Measurements from ENCODE around the gene HNRNPA3.
A peak's percentile ranks its signal among the peaks of the same experiment; 100 is the strongest.
"Not testable (repeated sequence)": the region's sequence is repeated elsewhere in the genome, so short reads cannot be mapped to it uniquely, and the experiment has no call there.

HNRNPA3 gene

GRCh38 chr2:177180269-177181000 lies 32.2 kb upstream of the HNRNPA3 start:
- H3K4me3 ChIP-seq (ENCODE audit: control insufficient read depth, low read depth, low read length), result no peak overlapping the region
- DNase-seq (ENCODE audit: low read depth), result no peak
- TF ChIP-seq CTCF (conservative IDR thresholded peaks at IDR 0.05; ENCODE audit: control insufficient read depth, insufficient read depth, low read depth, low read length), result no peak

- DNase-seq (ENCODE audit: low read depth), result no peak
- no peak overlapping the region for H3K4me3 ChIP-seq (ENCODE audit: control insufficient read depth, low read depth, low read length)
- TF ChIP-seq CTCF (conservative IDR thresholded peaks at IDR 0.05; ENCODE audit: control insufficient read depth, insufficient read depth, low read depth, low read length), result no peak
Observed at GRCh38 chr2:177183860-177184259, 28.7 kb upstream of the HNRNPA3 start.

- no peak overlapping the region for H3K4me3 ChIP-seq (ENCODE audit: control insufficient read depth, low read depth, low read length)
- DNase-seq (ENCODE audit: low read depth), result no peak
- no peak for TF ChIP-seq CTCF (conservative IDR thresholded peaks at IDR 0.05; ENCODE audit: control insufficient read depth, insufficient read depth, low read depth, low read length)
Observed at GRCh38 chr2:177184606-177185005, 28.0 kb upstream of the HNRNPA3 start.

- not testable (repeated sequence) for DNase-seq (ENCODE audit: low read depth)
Observed at GRCh38 chr2:177186038-177186437, 26.6 kb upstream of the HNRNPA3 start.

GRCh38 chr2:177187631-177188312 lies 24.8 kb upstream of the HNRNPA3 start:
- no peak for TF ChIP-seq CTCF (conservative IDR thresholded peaks at IDR 0.05; ENCODE audit: control insufficient read depth, insufficient read depth, low read depth, low read length)
- peak; percentile 85 for DNase-seq (ENCODE audit: low read depth)
- H3K4me3 ChIP-seq (ENCODE audit: control insufficient read depth, low read depth, low read length), result no peak overlapping the region

More at GRCh38 chr2:177186038-177186437, 26.6 kb upstream of the HNRNPA3 start:
- not testable (repeated sequence) for H3K4me3 ChIP-seq (ENCODE audit: control insufficient read depth, low read depth, low read length)

GRCh38 chr2:177188482-177189469 lies 23.8 kb upstream of the HNRNPA3 start:
- no peak for TF ChIP-seq CTCF (conservative IDR thresholded peaks at IDR 0.05; ENCODE audit: control insufficient read depth, insufficient read depth, low read depth, low read length)
- DNase-seq (ENCODE audit: low read depth), result no peak
- no peak overlapping the region for H3K4me3 ChIP-seq (ENCODE audit: control insufficient read depth, low read depth, low read length)
